SU-DHL-6 (cell line): ENCODE data around the gene CCDC88C.

ENCODE experiments used
- CTCF ChIP-seq: fragments of 200-600 bp; sonication (generic); IDR thresholded peaks from one replicate; pipeline ENCODE4 v1.5.1; 2017; ENCODE audit warnings: antibody characterized with exemption, mild to moderate bottlenecking, low read length, moderate library complexity; ENCODE audit not compliant: insufficient read depth, poor library complexity, severe bottlenecking
- EZH2phosphoT487 ChIP-seq: fragments of 200-600 bp; sonication (generic), shearing (Covaris generic); conservative IDR thresholded peaks from 2 replicates; pipeline ENCODE4 v1.6.1; 2018; ENCODE audit warnings: mild to moderate bottlenecking, antibody characterized with exemption, low read length, moderate library complexity, mixed read lengths

GRCh38 chr14:91306547-91306946, 111.1 kb downstream of the CCDC88C start:
- TF ChIP-seq CTCF (no peak), EZH2phosphoT487 (no peak)
